HG03066 (cell line): ENCODE measurements around the gene FRMD4B.

ENCODE experiments used
- ATAC-seq: cut with Tn5 transposase; IDR thresholded peaks from one replicate; pipeline ENCODE4 v1.9.1; 2021; ENCODE audit warnings: low read depth; ENCODE audit not compliant: unreplicated experiment

Gene FRMD4B

GRCh38 chr3:69181592-69182211 is 204.2 kb downstream of the FRMD4B start:
- ATAC-seq = no peak

- no peak for ATAC-seq
These were observed 204.9 kb downstream of the FRMD4B start for GRCh38 chr3:69180869-69181591.

GRCh38 chr3:69179740-69180372 is 206.0 kb downstream of the FRMD4B start:
- ATAC-seq = no peak

- no peak for ATAC-seq
These were observed 206.8 kb downstream of the FRMD4B start for GRCh38 chr3:69178838-69179739.

GRCh38 chr3:69178082-69178481 is 207.8 kb downstream of the FRMD4B start:
- ATAC-seq = no peak

- no peak for ATAC-seq
These were observed 210.8 kb downstream of the FRMD4B start for GRCh38 chr3:69174871-69175737.

- ATAC-seq = no peak
These were observed 211.4 kb downstream of the FRMD4B start for GRCh38 chr3:69174445-69174844.

- ATAC-seq = no peak
These were observed 213.8 kb downstream of the FRMD4B start for GRCh38 chr3:69172058-69172457.

GRCh38 chr3:69166446-69166845 is 219.4 kb downstream of the FRMD4B start:
- no peak for ATAC-seq

GRCh38 chr3:69165744-69166143 is 220.1 kb downstream of the FRMD4B start:
- ATAC-seq = no peak

GRCh38 chr3:69164296-69164695 is 221.6 kb downstream of the FRMD4B start:
- no peak for ATAC-seq

- no peak for ATAC-seq
These were observed 223.4 kb downstream of the FRMD4B start for GRCh38 chr3:69162308-69162980.

- ATAC-seq = no peak
These were observed 224.1 kb downstream of the FRMD4B start for GRCh38 chr3:69161587-69162307.

GRCh38 chr3:69160525-69160924 is 225.4 kb downstream of the FRMD4B start:
- no peak for ATAC-seq

- no peak for ATAC-seq
These were observed 225.8 kb downstream of the FRMD4B start for GRCh38 chr3:69160107-69160506.

GRCh38 chr3:69149586-69149985 is 236.3 kb downstream of the FRMD4B start:
- no peak for ATAC-seq

GRCh38 chr3:69145688-69146087 is 240.2 kb downstream of the FRMD4B start:
- no peak for ATAC-seq

GRCh38 chr3:69144631-69145245 is 241.2 kb downstream of the FRMD4B start:
- ATAC-seq = no peak
